GM10266 (cell line): Measurements from ENCODE around the gene UBTD1.

Experiments used
- DNase-seq: peaks from one replicate; pipeline ENCODE4 v3.0.0; 2012; ENCODE audit errors: extremely low spot score
- CTCF ChIP-seq: IDR thresholded peaks from 2 replicates; pipeline ENCODE4 v1.5.1; 2012; ENCODE audit warnings: mild to moderate bottlenecking, low read depth; ENCODE audit not compliant: control insufficient read depth, insufficient read depth; ENCODE audit errors: missing control alignments

UBTD1 gene

GRCh38 chr10:97456686-97457065, 42.0 kb upstream of the UBTD1 start:
- DNase-seq: no peak
- no peak for TF ChIP-seq CTCF

- TF ChIP-seq CTCF: no peak
- no peak for DNase-seq
These were observed 39.6 kb upstream of the UBTD1 start for GRCh38 chr10:97459111-97459510.

GRCh38 chr10:97459933-97460332, 38.8 kb upstream of the UBTD1 start:
- TF ChIP-seq CTCF: no peak
- no peak for DNase-seq

DNA sequence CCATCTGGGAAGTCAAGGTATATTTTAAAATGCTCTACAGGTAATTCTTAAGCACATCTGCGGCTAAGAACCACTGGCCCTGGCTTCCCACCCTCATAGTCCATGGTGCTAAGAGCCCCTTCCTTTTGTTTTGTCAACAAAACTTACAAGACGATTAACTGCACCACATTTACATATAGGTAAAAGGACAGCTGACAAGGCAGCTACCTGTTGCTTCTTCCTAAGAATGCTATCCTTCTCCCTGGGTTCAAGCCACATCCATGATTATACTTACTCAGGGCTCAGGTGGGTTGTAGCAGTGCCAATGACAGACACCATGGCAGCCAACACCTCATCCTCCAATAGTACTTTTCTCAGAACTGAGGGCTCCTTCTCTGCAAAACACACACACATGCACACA, 36.4 kb upstream of the UBTD1 start:
- no peak for DNase-seq
- TF ChIP-seq CTCF: no peak

DNA sequence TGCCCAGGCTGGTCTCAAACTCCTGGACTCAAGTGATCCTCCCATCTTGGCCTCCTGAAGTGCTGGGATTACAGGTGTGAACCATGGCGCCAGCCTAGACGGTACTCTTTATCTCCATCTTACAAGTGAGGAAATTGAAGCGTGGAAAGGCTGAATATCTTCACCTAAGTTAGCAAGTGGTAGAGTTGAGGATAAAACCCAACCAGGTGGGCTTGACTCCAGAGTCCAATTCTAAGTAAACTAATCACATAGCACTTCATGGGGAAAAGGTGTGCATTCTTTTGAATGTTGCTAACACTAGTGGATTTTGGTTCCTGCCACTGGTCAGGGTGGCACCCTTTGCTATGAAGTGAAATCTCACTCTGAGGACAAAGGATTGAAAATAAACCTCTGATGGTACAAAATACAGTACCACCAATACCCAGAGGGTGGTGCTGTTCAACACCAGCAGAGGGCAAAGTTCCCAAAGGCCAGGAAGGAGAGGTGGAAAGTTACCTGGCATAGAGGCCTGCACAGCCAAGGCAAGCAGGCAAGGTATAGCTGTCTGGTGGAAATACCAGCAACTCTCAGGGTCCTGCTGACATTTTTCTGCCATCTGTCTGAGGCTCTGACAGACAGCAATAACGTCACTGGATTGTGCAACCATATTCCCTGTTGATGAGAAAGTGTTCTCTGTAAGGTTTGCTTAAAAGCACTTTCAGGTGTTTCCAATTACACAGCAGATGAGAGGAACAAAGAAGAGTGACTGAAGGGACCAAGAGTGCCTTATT, 35.2 kb upstream of the UBTD1 start:
- DNase-seq: peak; percentile 52
- peak; percentile 75 for TF ChIP-seq CTCF

DNA sequence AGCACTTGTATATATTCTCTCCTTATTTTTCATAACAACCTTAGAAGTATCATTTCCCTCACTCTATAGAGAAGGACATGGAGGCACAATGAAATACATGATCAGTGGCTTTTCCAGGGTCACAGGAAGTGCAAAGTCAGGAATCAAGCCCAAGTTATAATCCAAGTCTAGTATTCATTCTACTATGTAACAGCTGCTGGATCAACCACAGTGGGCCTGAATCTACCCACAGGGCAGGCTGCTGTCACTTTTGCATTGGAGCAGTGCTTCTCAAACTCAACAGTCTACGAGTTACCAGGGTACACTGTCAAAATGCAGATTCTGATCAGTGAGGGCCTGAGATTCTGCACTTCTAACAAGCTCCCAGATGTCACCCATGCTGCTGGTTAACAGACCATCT, 34.5 kb upstream of the UBTD1 start:
- no peak for TF ChIP-seq CTCF
- no peak for DNase-seq

DNA sequence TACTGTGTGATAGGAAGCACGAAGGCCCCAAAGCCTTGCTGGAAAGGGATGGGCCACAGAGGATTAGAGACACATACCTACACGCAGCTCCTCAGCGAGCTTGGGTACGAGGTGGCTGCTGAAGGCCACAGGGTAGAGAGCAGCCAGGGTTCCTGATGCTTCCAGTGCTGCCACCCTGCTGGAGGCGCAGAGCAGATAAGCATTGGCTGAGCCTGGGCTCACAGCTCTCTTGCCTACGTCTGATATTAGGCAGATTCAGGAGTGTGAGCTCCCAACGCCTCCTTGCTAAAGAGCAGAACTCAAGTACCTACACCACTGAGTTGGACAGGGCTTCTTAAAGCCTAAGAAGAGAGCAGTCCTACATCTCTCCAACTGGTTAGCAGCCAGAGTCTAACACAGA, 32.7 kb upstream of the UBTD1 start:
- TF ChIP-seq CTCF: no peak
- DNase-seq: no peak
